Measurements from ENCODE around the gene RBFOX1. TPM values are rescaled to one million over a fixed set of nuclear protein-coding genes. Genes with fewer than 3 reads are reported as not detected.

RBFOX1 gene
- total RNA-seq, 1 experiment from 2014 or later = not detected

DNA sequence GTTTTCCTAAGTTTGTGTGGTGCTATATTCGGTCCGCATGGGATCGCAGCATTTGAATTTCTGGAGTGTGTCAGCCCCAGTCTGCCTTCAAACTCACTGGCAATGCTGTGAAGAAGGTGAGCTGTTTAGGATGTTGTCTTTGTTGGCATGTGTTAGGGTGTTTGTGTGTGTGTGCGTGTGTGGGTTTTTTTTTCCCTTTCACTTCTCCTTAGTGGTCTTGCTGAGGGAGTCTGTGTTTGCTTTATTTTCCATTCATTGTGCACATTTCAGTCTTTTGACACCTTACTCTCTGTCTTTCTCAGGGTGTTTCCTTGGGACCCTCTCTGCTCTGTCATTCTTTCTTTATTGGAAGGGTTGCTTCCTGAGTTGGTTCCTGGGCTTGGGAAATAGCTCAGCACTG lies 27.7 kb upstream of the RBFOX1 start:
- Histone ChIP-seq H3K79me2 (ENCODE audit: low read length) (no peaks in the 10 kb centered on the region), H3K9me3 (ENCODE audit: low read length) (no peaks in the 10 kb centered on the region), H3K27me3 (ENCODE audit: low read length) (no peaks in the 10 kb centered on the region), H3K4me3 (ENCODE audit: low read length) (no peak overlapping the region), H3K9me2 (replicated peaks; ENCODE audit: low read length) (no peaks in the 10 kb centered on the region), H3F3A (ENCODE audit: low read length, unreplicated experiment) (no peaks in the 10 kb centered on the region), H3K36me3 (ENCODE audit: low read depth, low read length) (no peaks in the 10 kb centered on the region), H4K20me1 (ENCODE audit: low read length) (no peaks in the 10 kb centered on the region), H3K9ac (ENCODE audit: low read length) (no peak overlapping the region), H3K4me2 (ENCODE audit: low read length) (no peak overlapping the region), H2AFZ (ENCODE audit: low read length) (no peak overlapping the region), H3K4me1 (ENCODE audit: insufficient read depth, low read length) (no peaks in the 10 kb centered on the region), H3K27ac (ENCODE audit: low read length) (no peak overlapping the region)
- TF ChIP-seq EZH2 (IDR thresholded peaks at IDR 0.05; ENCODE audit: low read length, unreplicated experiment) (no peak), EZH2phosphoT487 (IDR thresholded peaks at IDR 0.05; ENCODE audit: borderline replicate concordance, low read length) (no peak)
- TF ChIP-seq, protein P1, sequence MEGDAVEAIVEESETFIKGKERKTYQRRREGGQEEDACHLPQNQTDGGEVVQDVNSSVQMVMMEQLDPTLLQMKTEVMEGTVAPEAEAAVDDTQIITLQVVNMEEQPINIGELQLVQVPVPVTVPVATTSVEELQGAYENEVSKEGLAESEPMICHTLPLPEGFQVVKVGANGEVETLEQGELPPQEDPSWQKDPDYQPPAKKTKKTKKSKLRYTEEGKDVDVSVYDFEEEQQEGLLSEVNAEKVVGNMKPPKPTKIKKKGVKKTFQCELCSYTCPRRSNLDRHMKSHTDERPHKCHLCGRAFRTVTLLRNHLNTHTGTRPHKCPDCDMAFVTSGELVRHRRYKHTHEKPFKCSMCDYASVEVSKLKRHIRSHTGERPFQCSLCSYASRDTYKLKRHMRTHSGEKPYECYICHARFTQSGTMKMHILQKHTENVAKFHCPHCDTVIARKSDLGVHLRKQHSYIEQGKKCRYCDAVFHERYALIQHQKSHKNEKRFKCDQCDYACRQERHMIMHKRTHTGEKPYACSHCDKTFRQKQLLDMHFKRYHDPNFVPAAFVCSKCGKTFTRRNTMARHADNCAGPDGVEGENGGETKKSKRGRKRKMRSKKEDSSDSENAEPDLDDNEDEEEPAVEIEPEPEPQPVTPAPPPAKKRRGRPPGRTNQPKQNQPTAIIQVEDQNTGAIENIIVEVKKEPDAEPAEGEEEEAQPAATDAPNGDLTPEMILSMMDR (conservative IDR thresholded peaks at IDR 0.05; ENCODE audit: low read depth, low read length) = no peak
- ATAC-seq = no peak
- no peak for DNase-seq
- CTCF ChIA-PET = no interaction called here
- BruUV-seq (replicated peaks) = no TSS peak
- intact Hi-C loops (cut with micrococcal nuclease) = no loop called here
- POLR2A ChIA-PET (ENCODE audit: unreplicated experiment) = no interaction called here

DNA sequence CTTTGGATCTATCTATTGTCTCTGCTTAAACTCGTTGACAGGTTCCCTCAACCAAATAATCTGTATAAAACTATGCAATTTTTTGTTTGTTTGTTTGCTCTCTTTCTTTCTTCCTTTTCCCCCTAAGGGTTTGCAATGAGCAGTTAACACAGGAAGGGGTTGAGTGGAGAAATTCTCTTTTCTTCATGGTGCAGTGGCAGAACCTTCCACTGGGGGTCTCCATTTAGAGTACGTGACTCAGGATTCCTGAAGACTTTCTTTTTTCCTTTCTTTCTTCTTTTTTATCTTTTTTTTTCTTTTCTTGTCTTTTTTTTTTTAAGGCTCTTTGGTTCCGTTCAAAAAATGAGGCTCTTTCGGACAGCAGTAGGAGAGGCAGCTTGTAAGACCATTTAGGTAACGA lies 19.5 kb upstream of the RBFOX1 start:
- peak; percentile 6 for DNase-seq
- H3K4me1 ChIP-seq (ENCODE audit: insufficient read depth, low read length) = no peaks in the 10 kb centered on the region
- H3K27ac ChIP-seq (ENCODE audit: low read length) = no peak overlapping the region
- H3K4me2 ChIP-seq (ENCODE audit: low read length) = no peak overlapping the region
- no peaks in the 10 kb centered on the region for H4K20me1 ChIP-seq (ENCODE audit: low read length)
- H3K4me3 ChIP-seq (ENCODE audit: low read length) = no peak overlapping the region
- intact Hi-C loops (cut with micrococcal nuclease) = no loop called here
- no peaks in the 10 kb centered on the region for H3K36me3 ChIP-seq (ENCODE audit: low read depth, low read length)
- no peak overlapping the region for H2AFZ ChIP-seq (ENCODE audit: low read length)
- no peaks in the 10 kb centered on the region for H3K9me2 ChIP-seq (replicated peaks; ENCODE audit: low read length)
- H3K9me3 ChIP-seq (ENCODE audit: low read length) = no peaks in the 10 kb centered on the region
- H3K9ac ChIP-seq (ENCODE audit: low read length) = no peak overlapping the region
- BruUV-seq (replicated peaks) = no TSS peak
- TF ChIP-seq, protein P1 (conservative IDR thresholded peaks at IDR 0.05; ENCODE audit: low read depth, low read length) = peak; percentile 29; the same call in 1 of the 2 replicates
- TF ChIP-seq EZH2 (IDR thresholded peaks at IDR 0.05; ENCODE audit: low read length, unreplicated experiment) = no peak
- ATAC-seq = no peak
- H3F3A ChIP-seq (ENCODE audit: low read length, unreplicated experiment) = no peaks in the 10 kb centered on the region
- POLR2A ChIA-PET (ENCODE audit: unreplicated experiment) = no interaction called here
- CTCF ChIA-PET = no interaction called here
- H3K79me2 ChIP-seq (ENCODE audit: low read length) = no peaks in the 10 kb centered on the region
- no peaks in the 10 kb centered on the region for H3K27me3 ChIP-seq (ENCODE audit: low read length)

DNA sequence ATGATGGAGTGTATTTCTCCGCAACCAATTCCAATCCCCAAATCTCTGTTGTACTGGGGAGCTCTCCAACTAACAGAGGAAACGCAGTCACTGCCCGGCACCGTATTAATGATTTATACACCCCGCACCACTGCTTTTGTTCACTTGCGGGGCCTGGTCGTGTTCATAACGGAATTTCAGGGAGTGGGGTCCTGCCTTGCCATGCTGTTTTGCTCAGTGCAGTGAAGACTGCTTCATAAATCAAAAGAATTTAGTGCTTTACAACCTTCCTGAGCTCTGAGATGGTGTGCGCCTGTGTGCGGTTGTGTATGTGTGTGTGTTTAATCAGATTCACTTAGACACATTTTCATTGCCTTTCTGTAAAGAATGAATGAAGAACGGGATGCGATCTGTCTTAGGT lies 18.5 kb upstream of the RBFOX1 start:
- no peak for DNase-seq
- no peaks in the 10 kb centered on the region for H3K4me1 ChIP-seq (ENCODE audit: insufficient read depth, low read length)
- H3K79me2 ChIP-seq (ENCODE audit: low read length) = no peaks in the 10 kb centered on the region
- POLR2A ChIA-PET (ENCODE audit: unreplicated experiment) = no interaction called here
- H3K9me3 ChIP-seq (ENCODE audit: low read length) = no peaks in the 10 kb centered on the region
- H4K20me1 ChIP-seq (ENCODE audit: low read length) = no peaks in the 10 kb centered on the region
- H3K4me2 ChIP-seq (ENCODE audit: low read length) = no peak overlapping the region
- TF ChIP-seq, protein P1 (conservative IDR thresholded peaks at IDR 0.05; ENCODE audit: low read depth, low read length) = no peak
- no peak for TF ChIP-seq EZH2phosphoT487 (IDR thresholded peaks at IDR 0.05; ENCODE audit: borderline replicate concordance, low read length)
- no peak for TF ChIP-seq EZH2 (IDR thresholded peaks at IDR 0.05; ENCODE audit: low read length, unreplicated experiment)
- H3K27me3 ChIP-seq (ENCODE audit: low read length) = no peaks in the 10 kb centered on the region
- no peak overlapping the region for H2AFZ ChIP-seq (ENCODE audit: low read length)
- H3K4me3 ChIP-seq (ENCODE audit: low read length) = no peak overlapping the region
- no peak overlapping the region for H3K9ac ChIP-seq (ENCODE audit: low read length)
- no peak overlapping the region for H3K27ac ChIP-seq (ENCODE audit: low read length)
- no peaks in the 10 kb centered on the region for H3F3A ChIP-seq (ENCODE audit: low read length, unreplicated experiment)
- no peaks in the 10 kb centered on the region for H3K36me3 ChIP-seq (ENCODE audit: low read depth, low read length)
- no TSS peak for BruUV-seq (replicated peaks)
- intact Hi-C loops (cut with micrococcal nuclease) = no loop called here
- H3K9me2 ChIP-seq (replicated peaks; ENCODE audit: low read length) = no peaks in the 10 kb centered on the region
- no peak for ATAC-seq
- CTCF ChIA-PET = no interaction called here

All from PC-3 (cell line).